HG02981 (cell line): ENCODE results near the gene TSC2.

Experiments used
- ATAC-seq: cut with Tn5 transposase; IDR thresholded peaks from one replicate; pipeline ENCODE4 v1.9.1; 2021; ENCODE audit warnings: mild to moderate bottlenecking, moderate library complexity; ENCODE audit not compliant: unreplicated experiment

TSC2 gene

GRCh38 chr16:2047330-2048115 lies at the start of gene TSC2, which contains the start of gene NTHL1:
Gene TSC2 (plus strand): TSS chr16:2047985. CDS start chr16:2048616, 631 bp downstream.
Gene NTHL1 (minus strand): TSS chr16:2047834. CDS start chr16:2047823, 11 bp downstream.
- ATAC-seq = peak; percentile 94

- no peak for ATAC-seq
These were observed 49.4 kb upstream of the TSC2 start for GRCh38 chr16:1998360-1998835.

GRCh38 chr16:1998852-1999801 lies 48.7 kb upstream of the TSC2 start:
- no peak for ATAC-seq

- ATAC-seq = no peak
These were observed 47.8 kb upstream of the TSC2 start for GRCh38 chr16:1999866-2000514.

GRCh38 chr16:2001035-2001434 lies 46.8 kb upstream of the TSC2 start:
- ATAC-seq = no peak

GRCh38 chr16:2001456-2002355 lies 46.1 kb upstream of the TSC2 start:
- no peak for ATAC-seq

- ATAC-seq = no peak
These were observed 45.2 kb upstream of the TSC2 start for GRCh38 chr16:2002406-2003230.

GRCh38 chr16:2003231-2003826 lies 44.5 kb upstream of the TSC2 start:
- no peak for ATAC-seq

- peak; percentile 64 for ATAC-seq
These were observed 43.8 kb upstream of the TSC2 start for GRCh38 chr16:2003827-2004641.

- ATAC-seq = no peak
These were observed 42.8 kb upstream of the TSC2 start for GRCh38 chr16:2004795-2005517.

GRCh38 chr16:2005646-2006045 lies 42.1 kb upstream of the TSC2 start:
- no peak for ATAC-seq

GRCh38 chr16:2006317-2006716 lies 41.5 kb upstream of the TSC2 start:
- no peak for ATAC-seq

GRCh38 chr16:2007081-2007836 lies 40.5 kb upstream of the TSC2 start:
- ATAC-seq = no peak

GRCh38 chr16:2008009-2008526 lies 39.7 kb upstream of the TSC2 start:
- no peak for ATAC-seq

- no peak for ATAC-seq
These were observed 39.1 kb upstream of the TSC2 start for GRCh38 chr16:2008631-2009163.

GRCh38 chr16:2009164-2009711 lies 38.5 kb upstream of the TSC2 start:
- ATAC-seq = peak; percentile 23
